HG03196 (cell line): ENCODE data around the gene ZNF664.
A peak's percentile ranks its signal among the peaks of the same experiment; 100 is the strongest.

ENCODE experiments used
- ATAC-seq: cut with Tn5 transposase; IDR thresholded peaks from one replicate; pipeline ENCODE4 v1.9.1; 2021; ENCODE audit not compliant: unreplicated experiment

ZNF664 gene

DNA sequence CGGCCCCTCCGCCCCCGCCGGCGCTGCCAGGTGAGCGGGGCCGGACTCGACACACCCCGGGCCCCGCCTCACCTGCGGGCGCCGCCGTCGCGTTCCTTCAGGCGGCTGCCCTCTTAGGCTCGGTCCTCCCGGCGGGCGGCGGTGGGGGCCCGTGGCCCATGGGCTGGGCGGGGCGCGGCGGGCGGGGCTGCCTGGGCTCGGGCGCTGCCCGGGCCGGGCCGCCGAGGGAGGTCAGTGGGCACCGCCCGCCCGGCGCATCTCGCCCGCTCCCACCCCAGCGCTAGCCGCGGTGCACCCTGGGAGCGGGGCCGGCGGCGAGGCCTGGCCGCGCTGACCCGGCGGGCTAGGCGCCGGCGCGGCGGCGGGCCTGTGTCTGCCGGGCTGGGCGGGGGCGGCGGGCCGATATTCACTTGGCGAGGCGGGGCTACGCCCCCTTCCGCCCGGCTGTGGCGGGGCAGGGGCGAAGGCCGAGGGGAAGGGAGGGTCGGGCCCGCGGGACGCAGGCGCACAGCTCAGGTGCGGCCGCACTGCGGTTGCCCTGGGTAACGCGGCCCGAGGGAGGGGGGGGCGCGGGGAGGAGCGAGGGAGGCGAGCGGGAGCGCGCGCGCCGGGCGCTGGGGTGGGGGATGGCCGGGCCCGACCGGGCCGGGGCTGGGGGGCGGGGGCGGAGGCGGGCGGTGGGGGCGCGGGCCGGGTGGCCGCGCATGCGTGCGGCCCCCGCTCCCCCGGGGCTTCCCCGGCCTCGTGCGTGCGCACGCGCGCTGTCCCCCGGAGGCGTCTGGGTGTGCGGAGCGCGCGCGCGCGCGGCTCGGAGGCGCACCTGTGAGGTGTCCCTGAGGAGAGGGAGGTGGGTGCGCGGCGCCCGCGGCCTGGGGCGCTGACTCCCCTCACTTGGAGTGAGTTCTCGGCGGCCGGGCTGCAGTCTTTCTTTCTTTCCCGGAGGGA, at the start of gene ZNF664, which contains the start of gene CCDC92:
Gene ZNF664 (plus strand): TSS at position 759 of the 945 bp plus-strand sequence. CDS start 38,930 bp downstream, outside the sequence.
Gene CCDC92 (minus strand): TSS at position 375 of the 945 bp plus-strand sequence. CDS start 28,526 bp downstream, outside the sequence.
- peak; percentile 76 for ATAC-seq

DNA sequence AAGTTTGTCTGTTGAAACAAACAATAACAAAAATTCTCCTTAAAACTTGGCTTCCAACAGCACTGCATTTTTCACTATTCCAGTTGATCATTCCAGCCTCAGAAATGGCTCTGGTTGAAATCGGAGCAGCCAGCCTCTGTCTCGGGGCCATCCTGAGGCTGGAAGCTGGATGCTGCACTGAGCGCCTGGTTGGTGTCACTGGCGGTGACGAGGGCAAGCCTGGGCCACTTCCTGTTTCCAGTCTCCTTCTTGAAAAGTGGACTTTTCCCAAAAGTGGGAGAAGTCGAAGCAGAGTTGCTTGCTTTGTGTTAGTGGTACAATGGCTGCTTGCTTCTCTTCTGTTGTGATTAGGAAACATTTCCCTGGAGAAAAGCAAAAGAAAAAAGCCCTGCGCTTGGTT, 49.1 kb upstream of the ZNF664 start:
- ATAC-seq = no peak

DNA sequence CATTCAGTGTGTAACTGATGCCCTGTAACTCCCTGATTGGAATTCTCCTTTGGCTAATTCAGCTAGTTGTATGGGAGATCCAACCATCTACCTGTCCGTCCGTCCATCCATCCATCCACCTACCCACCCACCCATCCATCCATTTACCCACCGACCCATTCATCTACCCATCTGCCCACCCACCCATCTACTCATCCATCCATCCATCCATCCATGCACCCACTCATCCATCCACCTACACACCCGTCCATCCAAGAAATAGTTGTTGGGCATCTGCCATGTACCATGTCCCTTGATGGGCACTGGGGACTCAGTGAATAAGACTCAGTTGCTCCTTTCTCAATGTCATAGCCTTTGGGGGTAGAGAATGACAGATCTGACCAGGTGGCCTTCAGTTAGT, 48.5 kb upstream of the ZNF664 start:
- no peak for ATAC-seq

DNA sequence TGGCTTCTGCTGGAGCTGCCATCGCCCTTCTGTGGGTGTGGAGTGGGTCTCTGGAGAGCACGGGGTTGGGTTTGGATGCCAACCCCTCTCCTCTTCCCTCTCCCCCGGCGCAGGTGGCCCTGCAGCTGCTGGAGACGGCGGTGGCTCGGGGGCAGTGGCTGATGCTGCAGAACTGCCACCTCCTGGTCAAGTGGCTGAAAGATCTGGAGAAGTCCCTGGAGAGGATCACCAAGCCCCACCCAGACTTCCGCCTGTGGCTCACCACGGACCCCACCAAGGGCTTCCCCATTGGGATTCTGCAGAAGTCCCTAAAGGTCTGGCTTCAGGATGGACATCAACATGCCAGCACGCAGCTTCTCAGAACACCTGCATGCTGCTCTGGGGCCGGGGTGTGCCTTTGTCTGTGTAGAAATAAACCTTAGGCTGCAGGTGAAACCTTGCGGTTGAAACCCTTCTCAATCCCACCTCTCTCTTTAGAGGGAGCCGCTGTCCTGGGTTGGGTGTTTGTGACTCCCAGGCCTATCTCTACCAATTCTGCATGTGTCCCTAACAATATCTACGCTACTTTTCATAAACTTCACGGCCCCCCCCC, 44.6 kb upstream of the ZNF664 start:
- no peak for ATAC-seq

DNA sequence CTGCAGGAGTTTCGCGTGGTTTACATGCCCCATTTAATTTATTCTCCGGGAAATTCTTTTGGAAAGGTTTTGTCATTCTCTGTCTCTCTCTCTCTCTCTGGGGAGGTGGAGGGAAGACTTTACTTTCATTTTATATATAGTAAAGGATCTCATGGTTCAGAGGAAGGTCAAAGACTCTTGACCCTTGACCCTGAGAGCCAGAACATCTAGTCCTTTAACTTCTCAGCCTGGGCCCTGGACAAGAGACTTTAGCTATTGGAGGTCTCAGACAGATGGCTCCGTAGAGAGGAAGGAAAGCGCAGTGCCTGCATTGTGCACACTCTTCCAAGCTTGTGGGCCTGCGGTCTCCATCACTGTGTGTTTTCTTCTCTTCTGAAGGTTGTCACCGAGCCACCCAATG, 44.1 kb upstream of the ZNF664 start:
- no peak for ATAC-seq

DNA sequence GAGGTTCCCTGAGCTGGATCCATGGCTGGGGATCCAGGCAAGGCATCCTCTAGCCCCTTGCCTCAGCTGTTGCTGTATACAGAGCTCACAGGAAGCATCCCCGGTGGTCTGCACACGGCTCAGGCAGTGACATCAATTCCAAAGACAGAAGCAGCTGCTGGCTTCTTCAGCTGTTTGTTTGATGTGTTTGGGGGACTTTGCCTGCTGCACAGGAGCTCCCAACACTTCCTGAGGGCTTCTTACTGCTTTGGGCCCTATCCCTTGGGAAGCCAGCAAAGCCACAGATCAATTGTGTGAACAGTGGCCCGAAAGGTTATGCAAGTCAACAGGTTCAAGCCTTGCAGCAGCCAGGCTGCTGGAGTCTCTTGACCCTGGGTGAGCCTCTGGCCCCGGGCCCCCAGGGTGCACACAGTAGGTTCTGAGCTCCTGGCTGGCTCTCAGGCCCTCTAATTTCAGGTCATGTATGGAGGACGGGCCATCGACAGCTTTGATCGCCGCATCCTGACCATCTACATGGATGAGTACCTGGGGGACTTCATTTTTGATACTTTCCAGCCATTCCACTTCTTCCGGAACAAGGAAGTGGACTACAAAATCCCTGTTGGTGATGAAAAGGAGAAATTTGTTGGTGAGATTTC, 43.0 kb upstream of the ZNF664 start:
- no peak for ATAC-seq

DNA sequence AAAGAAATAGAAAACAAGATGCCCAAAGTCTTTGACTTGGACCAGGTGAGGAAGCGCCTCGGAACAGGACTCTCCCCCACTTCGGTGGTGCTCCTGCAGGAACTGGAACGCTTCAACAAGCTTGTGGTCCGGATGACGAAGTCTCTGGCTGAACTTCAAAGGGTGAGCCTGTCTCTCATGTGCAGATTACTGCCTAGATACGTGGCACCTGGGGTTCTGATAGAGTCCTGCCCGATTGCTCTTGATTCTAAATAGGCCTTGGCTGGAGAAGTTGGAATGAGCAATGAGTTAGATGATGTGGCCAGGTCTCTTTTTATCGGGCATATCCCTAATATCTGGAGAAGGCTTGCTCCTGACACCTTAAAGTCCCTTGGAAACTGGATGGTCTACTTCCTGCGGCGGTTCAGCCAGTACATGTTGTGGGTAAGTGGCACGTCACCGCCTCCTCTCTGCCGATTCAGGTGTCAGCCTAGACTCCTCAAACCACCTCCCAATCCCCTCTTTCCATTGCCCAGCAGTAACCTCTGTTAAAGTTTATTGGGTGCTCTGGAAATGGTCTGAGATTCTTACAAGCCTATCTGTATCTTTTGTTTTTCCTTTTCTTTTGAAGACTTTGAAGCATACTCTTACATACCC, 41.2 kb upstream of the ZNF664 start:
- no peak for ATAC-seq

DNA sequence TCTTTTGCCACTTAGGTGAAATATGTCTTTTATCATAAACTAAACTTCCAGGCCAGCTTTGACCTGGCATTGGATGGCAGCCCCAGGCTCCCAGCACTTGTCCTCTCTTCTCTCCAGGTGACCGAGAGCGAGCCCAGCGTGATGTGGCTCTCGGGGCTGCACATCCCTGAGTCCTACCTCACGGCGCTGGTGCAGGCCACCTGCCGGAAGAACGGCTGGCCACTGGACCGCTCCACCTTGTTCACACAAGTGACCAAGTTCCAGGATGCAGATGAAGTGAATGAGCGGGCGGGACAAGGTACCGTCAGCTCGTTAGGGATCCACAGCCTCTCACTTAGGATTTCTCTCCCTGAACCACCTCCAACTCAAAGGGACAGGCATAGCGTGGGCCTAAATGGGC, 39.8 kb upstream of the ZNF664 start:
- ATAC-seq = no peak

DNA sequence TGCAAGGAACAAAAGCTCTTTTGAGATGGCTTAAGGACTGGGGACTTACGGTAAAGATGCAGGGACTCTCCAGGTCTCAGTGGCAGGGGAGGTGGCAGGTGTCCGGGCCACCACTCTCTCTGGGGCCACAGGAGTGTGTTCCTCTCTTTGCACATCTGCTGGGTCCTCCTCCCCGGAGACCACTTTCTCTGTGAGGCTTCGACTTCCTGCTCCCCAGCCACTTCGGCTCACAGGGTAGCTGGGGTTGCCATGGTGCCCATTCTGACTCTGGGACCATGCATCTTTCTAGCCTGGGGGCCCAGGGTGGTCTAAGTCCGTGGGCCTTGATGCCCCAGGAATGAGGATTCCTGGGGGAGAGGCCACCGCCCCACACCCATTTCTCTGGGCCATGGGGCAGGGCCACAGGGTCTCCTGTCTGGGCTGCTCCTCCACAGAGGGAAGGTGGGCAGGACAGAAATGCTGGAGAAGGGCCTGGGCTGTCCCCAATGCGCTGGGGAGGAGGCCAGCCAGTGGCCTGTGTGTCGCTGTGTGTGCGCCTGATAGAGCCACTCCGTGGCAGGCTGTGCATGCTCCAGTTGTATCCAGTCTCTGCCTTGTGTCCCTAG, 38.9 kb upstream of the ZNF664 start:
- ATAC-seq = no peak

DNA sequence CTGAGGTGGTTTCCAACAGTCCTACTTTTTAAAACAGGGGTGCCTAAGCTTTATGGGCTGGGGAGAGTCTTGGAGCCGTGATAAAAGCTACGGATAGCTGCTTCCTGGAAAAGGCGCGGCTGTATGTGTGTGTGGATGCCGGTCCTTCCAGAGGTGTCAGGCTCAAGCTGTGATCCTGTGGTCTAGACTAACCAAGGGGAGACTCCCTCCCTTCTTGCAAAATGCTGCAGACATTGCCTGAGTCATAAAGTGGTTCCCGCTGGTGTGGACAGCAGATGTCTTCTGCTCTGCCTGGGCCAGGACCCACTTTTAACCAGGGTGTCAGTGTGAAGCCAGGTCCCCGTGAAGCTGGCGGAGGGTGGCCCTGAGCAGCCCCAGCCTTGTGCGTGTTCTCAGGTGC, 38.2 kb upstream of the ZNF664 start:
- ATAC-seq = no peak

DNA sequence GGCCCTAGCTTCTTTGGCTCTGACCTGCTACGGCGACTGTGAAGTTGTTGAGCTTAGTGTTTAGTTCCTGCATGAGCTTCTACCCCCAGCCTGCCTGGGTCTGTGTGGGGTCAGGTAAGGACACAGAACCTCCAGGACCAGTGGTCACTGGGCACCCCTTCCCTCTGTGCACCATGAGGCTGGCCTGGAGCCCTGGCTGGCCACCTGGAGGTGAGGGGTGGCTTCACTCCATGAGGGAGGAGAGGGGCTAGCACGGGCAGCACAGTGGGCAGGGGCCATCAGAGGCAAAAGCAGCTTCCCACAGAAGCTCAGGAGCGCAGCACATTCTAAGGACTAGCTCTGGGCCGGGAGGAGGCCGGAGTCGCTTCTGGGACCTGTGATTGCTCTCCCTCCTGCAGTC, 37.1 kb upstream of the ZNF664 start:
- no peak for ATAC-seq

DNA sequence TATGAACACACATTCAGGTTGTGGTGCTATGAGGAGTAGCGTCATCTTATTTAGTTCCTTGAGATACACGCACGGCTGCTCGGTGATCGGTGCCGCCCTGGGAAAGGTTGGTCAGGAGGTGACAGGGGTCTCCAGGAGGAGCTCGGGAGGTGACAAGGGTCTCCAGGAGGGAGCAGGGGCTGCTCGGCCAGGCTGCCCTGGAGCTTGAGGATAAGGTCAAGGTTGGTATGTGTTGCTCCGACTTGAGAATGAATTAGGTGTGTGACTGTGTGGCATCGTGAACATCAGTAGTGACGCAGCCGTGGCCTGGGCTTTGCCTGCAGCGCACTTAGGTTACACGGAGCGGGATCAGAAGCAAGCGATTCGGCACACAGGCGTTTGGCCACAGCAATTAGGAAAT, 36.5 kb upstream of the ZNF664 start:
- ATAC-seq = no peak

DNA sequence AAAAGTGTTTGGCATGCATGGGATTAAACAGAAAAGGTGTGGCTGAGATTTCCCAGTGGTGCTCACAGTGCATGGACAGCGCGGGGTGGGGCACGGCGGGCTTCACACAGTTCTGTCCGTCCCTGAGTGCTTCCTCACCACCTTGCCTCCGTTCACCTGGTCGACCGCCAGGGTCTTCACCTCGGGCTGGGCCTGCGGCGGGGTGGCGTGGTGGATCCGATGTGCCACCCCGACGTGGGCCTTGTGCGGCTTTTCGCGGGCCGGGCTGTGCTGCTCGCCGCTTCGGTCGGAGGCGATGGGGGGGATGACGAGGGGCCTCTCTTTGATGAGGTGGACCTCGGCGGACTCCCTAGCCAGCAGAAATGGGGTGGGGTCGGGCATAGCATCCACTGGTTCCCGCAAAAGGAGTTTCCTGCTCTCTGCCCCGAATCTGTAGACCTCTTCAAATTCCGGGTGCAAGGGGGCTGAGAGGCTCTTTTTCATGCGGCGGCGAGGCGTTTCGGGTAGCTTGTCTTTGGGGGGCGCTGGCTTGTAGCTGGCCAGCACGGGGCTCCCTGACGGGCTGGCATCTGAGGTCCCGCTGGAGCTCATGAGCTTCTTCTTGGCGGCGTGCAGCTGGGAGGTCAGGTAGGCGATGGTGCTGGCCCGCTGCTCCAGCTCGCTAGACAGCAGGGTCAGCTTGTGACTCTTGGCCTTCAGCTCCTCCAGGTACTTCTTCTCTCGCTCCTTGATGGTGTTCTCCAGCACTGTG, 35.9 kb upstream of the ZNF664 start:
- no peak for ATAC-seq

DNA sequence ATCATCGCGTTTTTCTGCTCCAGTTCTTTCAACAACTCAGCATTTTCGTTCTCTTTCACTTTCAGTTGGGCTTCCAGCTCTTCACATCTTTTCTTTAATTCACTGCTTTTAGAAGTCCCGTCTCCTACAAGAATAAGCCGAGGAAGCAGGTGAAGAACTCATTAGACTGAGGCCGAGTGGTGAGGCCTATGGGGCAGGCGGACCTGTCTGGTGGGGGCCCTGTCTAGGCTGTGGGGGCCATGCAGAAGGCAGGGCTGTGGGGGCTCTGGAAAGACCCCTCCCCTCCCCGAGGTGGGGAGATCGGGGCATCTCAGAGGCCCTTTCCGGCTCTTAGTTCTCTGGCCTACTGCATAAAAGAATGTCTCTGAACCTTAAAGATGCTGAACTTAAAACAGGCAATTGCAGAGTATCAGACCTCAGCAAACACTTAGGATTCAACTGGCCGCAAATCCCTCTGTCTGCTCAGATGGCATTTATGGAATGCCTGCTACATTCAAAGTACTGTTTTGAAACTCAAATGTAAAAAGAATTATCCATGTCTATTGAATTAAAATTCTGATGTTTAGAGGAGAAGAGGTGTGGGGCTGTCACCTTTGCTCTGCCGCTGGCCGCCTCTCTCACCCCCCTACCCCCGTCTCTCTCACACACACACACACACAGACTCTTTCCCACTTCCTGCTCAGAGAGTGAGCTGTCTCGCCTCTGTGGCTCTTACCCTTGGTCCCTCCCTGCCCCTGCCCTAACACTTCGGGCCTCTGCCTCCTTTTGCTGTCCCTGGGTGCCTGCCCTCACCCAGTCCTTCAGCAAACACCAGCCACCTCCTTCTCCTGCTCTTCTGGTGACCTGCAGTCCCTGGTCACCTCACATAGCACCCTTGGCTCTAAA, 35.1 kb upstream of the ZNF664 start:
- ATAC-seq = no peak

DNA sequence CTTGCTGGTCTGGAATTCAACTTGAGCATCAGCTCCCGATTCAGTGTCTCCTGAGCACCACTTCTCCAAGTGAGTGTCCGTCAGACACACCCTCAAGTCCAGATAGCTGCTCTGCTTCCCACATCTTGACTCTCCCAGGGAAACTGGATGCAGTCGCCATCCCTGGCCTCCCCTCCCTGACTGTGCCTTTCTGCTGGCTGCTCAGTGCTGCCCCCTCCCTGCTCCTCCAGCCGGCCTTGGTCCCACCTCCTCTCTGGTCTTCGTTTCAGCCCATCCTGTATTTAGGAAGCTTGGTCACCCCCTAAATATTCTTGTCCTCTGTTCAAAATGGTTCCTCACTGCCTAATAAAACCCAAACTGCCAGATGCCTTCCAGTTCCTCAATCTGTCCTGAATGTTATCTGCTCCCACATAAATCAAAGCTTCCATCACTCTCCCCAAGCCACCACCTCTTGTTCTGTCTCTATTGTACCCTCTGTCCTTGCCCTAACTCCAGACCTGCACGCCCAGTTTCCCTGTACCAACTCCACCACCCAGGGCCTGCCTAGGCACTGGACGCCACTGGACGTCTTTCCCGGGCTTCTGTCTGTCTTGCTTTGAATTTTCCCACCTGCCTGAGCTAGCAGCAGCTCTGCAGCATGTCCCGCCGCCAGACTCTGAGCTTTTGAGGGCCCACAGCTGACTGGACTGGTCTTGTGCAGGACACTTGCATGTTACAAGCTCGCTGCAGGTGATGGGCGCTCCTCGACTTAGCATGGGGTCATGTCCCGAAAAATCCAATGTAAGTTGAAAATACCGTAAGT, 34.1 kb upstream of the ZNF664 start:
- no peak for ATAC-seq

DNA sequence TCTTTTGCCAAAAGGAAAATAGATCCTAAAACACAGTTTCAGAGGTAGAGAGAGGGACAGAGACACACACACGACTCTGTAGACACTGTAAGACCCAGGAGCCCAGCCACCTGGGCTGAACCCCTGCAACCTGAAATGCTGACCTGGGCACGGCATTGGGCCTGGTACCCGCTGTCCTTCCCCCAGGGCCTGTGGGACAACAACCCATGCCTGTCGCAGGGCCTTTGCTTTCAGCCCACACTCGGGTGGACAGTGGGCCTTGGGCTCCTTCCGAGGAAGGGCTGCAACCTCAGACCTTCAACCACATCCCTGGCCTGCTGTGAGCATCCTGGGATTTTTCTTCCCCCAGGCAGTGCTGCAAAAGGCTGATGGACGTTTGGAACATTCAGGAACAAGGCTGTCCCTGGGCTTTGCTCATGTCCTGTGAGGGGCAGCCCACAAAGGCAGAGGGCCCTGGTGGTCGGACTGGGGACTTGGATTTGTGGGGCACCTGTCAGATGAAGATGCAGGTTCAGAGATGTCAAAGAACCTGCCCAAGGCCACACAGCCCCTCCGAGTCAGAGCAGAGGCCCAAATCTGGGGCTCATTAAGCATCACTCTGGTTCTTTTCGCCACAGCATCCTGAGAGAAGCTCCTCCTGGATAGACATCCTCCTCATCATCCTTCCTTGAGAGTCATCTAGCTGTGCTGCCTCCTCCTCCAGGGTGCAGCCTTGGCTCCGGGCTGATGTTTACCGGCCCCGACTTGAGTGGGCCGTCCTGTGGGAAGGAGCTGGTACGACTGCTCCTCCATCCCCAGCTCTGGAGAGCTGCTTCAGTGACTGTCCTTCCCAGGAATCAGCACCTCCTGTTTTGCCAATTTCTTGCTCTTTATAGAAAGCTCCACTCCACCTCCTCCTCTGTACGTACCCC, 33.0 kb upstream of the ZNF664 start:
- no peak for ATAC-seq

DNA sequence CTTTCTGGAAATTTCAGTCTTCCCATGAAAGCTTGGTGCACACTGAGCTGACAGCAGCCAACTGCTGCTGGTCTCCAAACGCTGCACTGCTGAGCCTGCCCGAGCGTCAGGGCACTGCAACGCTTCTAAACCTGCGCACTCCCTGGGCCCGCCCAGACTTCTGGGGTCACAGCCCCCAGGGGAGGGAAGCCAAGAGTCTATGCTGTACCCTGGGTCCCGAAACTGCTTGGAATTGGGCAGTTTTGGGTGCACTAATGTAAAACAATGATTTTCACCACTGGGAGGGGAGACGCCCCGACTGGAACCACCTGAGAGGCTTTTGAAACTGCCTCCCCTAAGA, 32.4 kb upstream of the ZNF664 start:
- ATAC-seq = no peak

DNA sequence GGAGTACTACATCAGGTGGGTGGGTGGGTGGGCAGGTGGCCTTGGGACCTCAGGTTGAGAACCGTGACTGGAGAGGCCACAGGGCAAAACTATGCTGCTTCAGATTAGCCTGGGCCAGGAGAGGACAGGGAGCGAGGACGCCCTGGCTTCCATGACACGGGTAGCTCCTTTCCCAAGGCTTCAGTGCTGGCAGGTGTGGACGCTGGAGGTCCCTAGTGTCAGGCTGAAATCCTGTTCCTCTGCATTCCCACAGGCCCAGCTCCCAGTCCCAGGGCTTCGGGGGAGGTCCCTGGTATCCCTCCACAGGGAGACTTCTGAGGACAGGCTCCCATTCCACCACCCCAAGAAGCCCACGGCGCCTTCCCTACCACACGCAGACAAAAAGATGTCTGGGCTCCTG, 32.0 kb upstream of the ZNF664 start:
- ATAC-seq = no peak
